Smooth muscle cell (in vitro differentiated cells): Measurements from ENCODE around the gene ARMS2. TPM values are rescaled to one million over a fixed set of nuclear protein-coding genes. Genes with fewer than 3 reads are reported as not detected.
A peak's percentile ranks its signal among the peaks of the same experiment; 100 is the strongest.

Experiments used
- DNase-seq: peaks from one replicate; lab custom pipeline; 2025; ENCODE audit not compliant: unreplicated experiment; lab: John Stamatoyannopoulos, UW
- H2AFZ ChIP-seq: fragments of 200-600 bp; sonication (generic); 2 replicates; pipeline ENCODE4 v1.6.0; 2016; ENCODE audit warnings: antibody characterized with exemption, low read depth, mild to moderate bottlenecking
- H3F3A ChIP-seq: fragments of 200-600 bp; sonication (generic); 2 replicates; pipeline ENCODE4 v1.6.0; 2017; ENCODE audit warnings: antibody characterized with exemption, low read depth
- H3K27ac ChIP-seq: fragments of 200-600 bp; sonication (generic); 2 replicates; pipeline ENCODE4 v1.5.1; 2016; ENCODE audit warnings: low read depth, mild to moderate bottlenecking
- H3K27me3 ChIP-seq: fragments of 200-600 bp; sonication (generic); 2 replicates; pipeline ENCODE4 v1.6.1; 2016; ENCODE audit warnings: low read depth, mild to moderate bottlenecking
- H3K36me3 ChIP-seq: fragments of 200-600 bp; sonication (generic); 2 replicates; pipeline ENCODE4 v1.5.1; 2016; ENCODE audit warnings: low read depth
- H3K4me1 ChIP-seq: fragments of 200-600 bp; sonication (generic); 2 replicates; pipeline ENCODE4 v1.5.1; 2016; ENCODE audit warnings: low read depth
- H3K4me2 ChIP-seq: fragments of 200-600 bp; sonication (generic); 2 replicates; pipeline ENCODE4 v1.6.0; 2016; ENCODE audit warnings: mild to moderate bottlenecking
- H3K4me3 ChIP-seq: fragments of 200-600 bp; sonication (generic); 2 replicates; pipeline ENCODE4 v1.5.1; 2016; ENCODE audit warnings: mild to moderate bottlenecking
- H3K79me2 ChIP-seq: fragments of 200-600 bp; sonication (generic); 2 replicates; pipeline ENCODE4 v1.6.0; 2016; ENCODE audit warnings: low read depth, mild to moderate bottlenecking
- H3K9ac ChIP-seq: fragments of 200-600 bp; sonication (generic); 2 replicates; pipeline ENCODE4 v1.6.0; 2016; ENCODE audit warnings: low read depth
- H3K9me3 ChIP-seq: fragments of 200-600 bp; sonication (generic); replicated peaks from 2 replicates; pipeline ENCODE4 v1.5.1; 2016; ENCODE audit warnings: low read depth
- H4K20me1 ChIP-seq: fragments of 200-600 bp; sonication (generic); 2 replicates; pipeline ENCODE4 v1.6.0; 2016; ENCODE audit warnings: low read depth
- CTCF ChIP-seq: fragments of 200-600 bp; sonication (generic); IDR thresholded peaks from 2 replicates; pipeline ENCODE4 v1.5.1; 2017; ENCODE audit warnings: borderline replicate concordance, mild to moderate bottlenecking, antibody characterized with exemption; ENCODE audit not compliant: insufficient read depth, poor library complexity, severe bottlenecking
- WGBS: methylation state at CpG from one replicate; pipeline ENCODE4 v1.1.7; 2016; ENCODE audit warnings: low lambda C conversion rate; 5-methylcytosine and 5-hydroxymethylcytosine counted together
- polyA plus RNA-seq: library from polyadenylated mRNA; unstranded; fragments of >200 nt; fragmentation: Nextera tagmentation; extraction: Ambion mirVana; gene quantifications from 2 replicates; pipeline ENCODE4 v1.2.1, GENCODE V29; 2016
- total RNA-seq: library from RNA; depleted of rRNA; stranded (reverse); fragments of >200 nt; gene quantifications from 2 replicates; pipeline ENCODE4 v1.2.3, GENCODE V29; 2014

ARMS2 gene
- total and polyA plus RNA-seq, 2 experiments from 2014 or later = not detected

- Histone ChIP-seq H3K4me1 (peaks cover 31% of the 10 kb centered on the region), H3K36me3 (no peaks in the 10 kb centered on the region), H4K20me1 (no peaks in the 10 kb centered on the region), H3K9ac (peak overlapping the region; percentile 36), H2AFZ (peak overlapping the region; percentile 26), H3F3A (peaks cover 38% of the 10 kb centered on the region), H3K27me3 (no peaks in the 10 kb centered on the region), H3K4me3 (no peak overlapping the region), H3K9me3 (no peaks in the 10 kb centered on the region), H3K27ac (peak overlapping the region; percentile 82), H3K79me2 (peaks cover 15% of the 10 kb centered on the region), H3K4me2 (peak overlapping the region; percentile 79)
- whole genome bisulfite sequencing = 13% methylated on average over 15 of the region's 15 CpGs
- no peak for TF ChIP-seq CTCF
- no peak for DNase-seq
Observed at GRCh38 chr10:122474131-122474818, 19.8 kb downstream of the ARMS2 start.

DNA sequence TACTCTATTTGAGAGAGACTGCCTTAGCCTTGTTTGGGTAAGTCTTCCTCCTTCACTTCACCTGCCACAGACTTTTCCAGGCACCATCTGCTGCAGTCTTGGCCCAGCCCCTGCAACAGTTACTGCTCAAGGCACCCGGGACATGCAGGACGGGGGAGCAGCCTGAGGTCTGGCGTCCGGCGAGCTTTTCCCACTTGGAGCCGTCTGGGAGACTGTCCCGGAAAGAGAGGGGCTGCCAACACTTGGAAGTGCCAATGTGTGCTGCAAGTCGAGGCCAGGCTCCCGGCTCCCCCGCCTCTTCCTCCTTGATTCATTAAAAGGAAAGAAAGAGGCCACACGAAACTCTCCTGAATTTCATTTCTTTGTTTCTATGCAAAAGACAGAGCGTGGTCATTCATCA, 20.6 kb downstream of the ARMS2 start:
- 23% methylated on average over 12 of the region's 12 CpGs for WGBS
- no peak for TF ChIP-seq CTCF
- peak overlapping the region; percentile 82 for H3K27ac ChIP-seq
- peak overlapping the region; percentile 79 for H3K4me2 ChIP-seq
- no peak for DNase-seq
- H3K36me3 ChIP-seq = no peaks in the 10 kb centered on the region
- H3K79me2 ChIP-seq = peaks cover 19% of the 10 kb centered on the region
- H3K9ac ChIP-seq = no peak overlapping the region
- H3K9me3 ChIP-seq = no peaks in the 10 kb centered on the region
- no peaks in the 10 kb centered on the region for H3K27me3 ChIP-seq
- H2AFZ ChIP-seq = no peak overlapping the region
- peaks cover 29% of the 10 kb centered on the region for H3F3A ChIP-seq
- H3K4me1 ChIP-seq = peaks cover 26% of the 10 kb centered on the region
- no peak overlapping the region for H3K4me3 ChIP-seq
- no peaks in the 10 kb centered on the region for H4K20me1 ChIP-seq

DNA sequence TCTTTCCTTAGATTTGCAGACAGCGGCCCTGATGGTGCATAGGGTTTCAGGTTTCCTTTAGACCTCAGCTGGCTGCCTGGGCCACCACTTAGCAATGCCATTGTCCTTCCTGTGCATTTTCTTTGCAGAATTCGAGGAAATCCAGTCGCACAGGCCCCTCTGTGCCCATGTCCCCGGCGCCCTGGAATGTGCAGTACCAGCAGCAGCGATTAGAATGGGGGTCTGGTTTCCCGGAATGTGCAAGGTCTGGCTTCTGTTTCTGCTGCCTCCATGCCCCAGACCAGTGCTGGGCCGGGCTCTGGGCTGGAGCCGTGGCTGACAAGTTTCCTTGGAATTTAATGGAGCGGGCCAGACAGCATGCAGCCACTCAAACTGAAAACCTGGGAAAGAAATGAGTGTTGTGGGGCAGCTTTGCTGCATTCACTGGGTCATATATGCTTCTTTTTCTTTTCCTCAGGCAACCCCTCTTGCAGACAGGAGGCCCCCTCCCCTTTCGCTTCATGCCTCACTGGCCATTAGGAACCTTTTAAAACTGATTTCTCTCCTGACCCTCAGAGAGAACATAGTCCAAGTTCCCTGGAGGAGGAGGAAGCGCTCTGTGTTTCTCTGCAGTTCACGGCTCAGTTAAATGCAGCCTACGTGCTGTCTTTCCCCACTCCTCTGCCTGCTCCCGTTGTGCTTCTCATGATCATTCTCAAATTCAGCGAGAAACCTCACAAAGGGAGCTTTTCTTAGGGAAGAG, 21.3 kb downstream of the ARMS2 start:
- Histone ChIP-seq H3K79me2 (peaks cover 26% of the 10 kb centered on the region), H3F3A (peaks cover 29% of the 10 kb centered on the region), H3K27me3 (no peaks in the 10 kb centered on the region), H4K20me1 (no peaks in the 10 kb centered on the region), H3K27ac (peak overlapping the region; percentile 82), H3K4me2 (peak overlapping the region; percentile 79), H3K9ac (no peak overlapping the region), H3K36me3 (no peaks in the 10 kb centered on the region), H2AFZ (peak overlapping the region; percentile 15), H3K9me3 (no peaks in the 10 kb centered on the region), H3K4me3 (no peak overlapping the region), H3K4me1 (peaks cover 26% of the 10 kb centered on the region)
- no peak for DNase-seq
- 10% methylated on average over 16 of the region's 16 CpGs for WGBS
- TF ChIP-seq CTCF = no peak
